AML-193 (cell line): Measurements from ENCODE around the gene CHRNE.
"Not testable (repeated sequence)": the region's sequence is repeated elsewhere in the genome, so short reads cannot be mapped to it uniquely, and the experiment has no call there.

ENCODE experiments used
- DNase-seq, 2 experiments: peaks; one replicate each; lab custom pipeline; 2025; lab: John Stamatoyannopoulos, UW

Gene CHRNE

DNA sequence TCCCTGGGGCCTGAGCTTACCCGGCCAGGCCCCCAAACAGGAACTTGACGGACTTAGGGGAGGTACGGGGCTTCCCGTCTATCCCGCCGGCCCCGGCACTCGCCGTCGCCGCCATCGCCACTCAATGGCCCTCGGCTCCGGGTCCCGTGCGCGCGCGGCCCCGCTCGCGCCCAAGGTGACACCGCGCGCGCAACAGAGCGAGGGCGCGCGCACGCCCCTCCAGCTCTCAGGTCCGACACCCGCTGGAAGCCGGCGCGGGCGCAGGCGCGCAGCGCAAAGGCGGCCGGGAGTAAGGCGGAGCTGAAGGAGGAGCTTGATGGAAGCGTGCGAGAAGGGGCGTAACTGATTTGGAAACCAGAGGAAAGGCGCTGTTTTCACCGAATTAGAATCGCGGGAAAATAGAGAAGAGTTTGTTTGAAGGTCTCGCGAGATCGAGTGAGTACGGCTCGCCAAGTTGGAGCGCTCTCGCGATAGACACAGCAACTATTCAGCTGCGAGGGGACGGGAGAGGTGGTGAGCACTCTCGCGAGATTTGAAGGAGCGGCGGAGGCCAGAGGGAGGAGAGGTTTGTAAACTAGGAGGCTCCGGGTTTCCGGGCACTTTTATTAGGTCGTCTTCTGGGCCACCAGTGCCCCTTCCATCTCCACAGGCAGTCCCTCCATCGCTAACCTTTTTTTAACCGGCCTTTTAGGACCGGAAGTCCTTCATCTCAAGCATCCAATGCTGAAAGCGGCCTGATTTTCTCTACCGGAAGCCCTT lies 37.1 kb upstream of the CHRNE start, which contains the start of the genes RNF167 and SLC25A11:
RNF167 (plus strand) TSS at position 473 of the 759 bp plus-strand sequence. CDS start 642 bp downstream, outside the sequence.
SLC25A11 (minus strand) TSS at position 251 of the 759 bp plus-strand sequence; CDS start at position 115, 136 bp downstream.
- peak; percentile 94 for DNase-seq

GRCh38 chr17:4939546-4939795 lies 36.6 kb upstream of the CHRNE start:
- DNase-seq: no peak

- no peak for DNase-seq
Measured at GRCh38 chr17:4938688-4939545, 36.0 kb upstream of the CHRNE start.

DNA sequence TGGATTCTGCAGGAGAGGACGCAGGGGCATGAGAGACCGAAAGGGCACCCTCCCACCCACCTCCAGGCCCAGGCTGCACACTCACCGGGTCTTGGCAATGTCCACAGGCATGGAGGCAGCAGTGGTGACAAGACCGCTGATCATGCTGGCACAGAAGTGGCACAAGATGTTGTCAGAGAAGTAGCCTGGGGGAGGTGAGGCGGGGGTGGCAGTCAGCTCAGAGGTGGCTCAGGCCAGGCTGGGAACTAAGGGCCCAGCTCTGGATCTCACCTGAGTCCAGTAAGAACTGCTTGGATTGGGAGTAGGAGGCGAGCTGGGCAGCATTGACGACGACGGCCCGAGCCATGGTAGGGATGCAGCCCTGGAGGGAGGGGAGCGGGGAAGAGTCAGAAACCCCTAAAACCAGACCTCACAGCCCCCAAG lies 35.2 kb upstream of the CHRNE start:
- DNase-seq: no peak

GRCh38 chr17:4937553-4937952 lies 34.7 kb upstream of the CHRNE start:
- DNase-seq: no peak

DNA sequence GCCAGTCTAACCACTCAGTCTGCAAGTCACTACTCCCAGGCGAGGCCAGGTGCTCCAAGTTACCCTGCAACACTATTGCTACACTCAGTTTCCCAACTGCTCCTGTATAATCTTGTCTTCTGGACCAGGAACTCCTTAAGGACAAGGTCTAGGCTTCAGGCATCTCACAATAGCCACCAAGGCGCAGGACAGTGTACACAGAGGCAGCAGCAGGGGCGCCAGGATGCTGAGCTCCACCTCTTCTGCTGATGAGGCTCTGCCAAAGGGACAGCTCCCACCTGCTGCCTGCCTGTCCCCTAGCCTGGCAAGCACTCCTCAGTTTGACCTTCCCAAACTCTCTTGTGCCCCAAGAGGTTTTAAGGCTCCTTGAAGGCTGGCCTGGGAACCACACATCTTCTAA lies 33.5 kb upstream of the CHRNE start:
- DNase-seq: no peak

GRCh38 chr17:4935650-4936049 lies 32.8 kb upstream of the CHRNE start:
- no peak for DNase-seq

DNA sequence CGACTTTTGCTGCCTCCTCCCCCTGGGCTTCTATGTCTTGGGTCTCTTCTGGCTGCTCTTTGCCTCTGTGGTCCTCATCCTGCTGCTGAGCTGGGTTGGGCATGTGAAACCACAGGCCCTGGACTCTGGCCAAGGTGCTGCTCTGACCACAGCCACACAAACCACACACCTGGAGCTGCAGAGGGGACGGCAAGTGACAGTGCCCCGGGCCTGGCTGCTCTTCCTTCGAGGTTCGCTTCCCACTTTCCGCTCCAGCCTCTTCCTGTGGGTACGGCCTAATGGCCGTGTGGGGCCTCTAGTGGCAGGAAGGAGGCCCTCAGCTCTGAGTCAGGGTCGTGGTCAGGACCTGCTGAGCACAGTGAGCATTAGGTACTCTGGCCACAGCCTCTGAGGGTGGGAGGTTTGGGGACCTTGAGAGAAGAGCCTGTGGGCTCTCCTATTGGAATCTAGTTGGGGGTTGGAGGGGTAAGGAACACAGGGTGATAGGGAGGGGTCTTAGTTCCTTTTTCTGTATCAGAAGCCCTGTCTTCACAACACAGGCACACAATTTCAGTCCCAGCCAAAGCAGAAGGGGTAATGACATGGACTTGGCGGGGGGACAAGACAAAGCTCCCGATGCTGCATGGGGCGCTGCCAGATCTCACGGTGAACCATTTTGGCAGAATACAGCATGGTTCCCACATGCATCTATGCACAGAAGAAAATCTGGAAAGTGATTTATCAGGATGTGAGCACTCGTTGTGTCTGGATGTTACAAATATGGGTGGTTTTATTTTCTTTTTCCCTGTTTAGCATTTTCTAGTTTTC lies 31.5 kb upstream of the CHRNE start:
- DNase-seq: peak; percentile 25 to 51

DNA sequence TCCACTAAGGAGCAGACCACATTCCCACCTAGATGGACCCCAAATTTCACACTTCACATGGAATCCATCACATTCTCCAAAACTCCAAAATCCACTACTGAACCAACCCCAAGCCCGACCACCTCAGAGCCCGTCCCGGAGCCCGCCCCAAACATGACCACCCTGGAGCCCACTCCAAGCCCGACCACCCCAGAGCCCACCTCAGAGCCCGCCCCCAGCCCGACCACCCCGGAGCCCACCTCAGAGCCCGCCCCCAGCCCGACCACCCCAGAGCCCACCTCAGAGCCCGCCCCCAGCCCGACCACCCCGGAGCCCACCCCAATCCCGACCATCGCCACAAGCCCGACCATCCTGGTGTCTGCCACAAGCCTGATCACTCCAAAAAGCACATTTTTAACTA lies 30.7 kb upstream of the CHRNE start:
- DNase-seq: no peak

GRCh38 chr17:4932756-4933155 lies 29.9 kb upstream of the CHRNE start:
- no peak for DNase-seq

- DNase-seq: no peak
Measured at GRCh38 chr17:4931963-4932362, 29.1 kb upstream of the CHRNE start, which contains the start of gene GP1BA. GP1BA (plus strand) TSS chr17:4932277; CDS start chr17:4932605, 328 bp downstream.

DNA sequence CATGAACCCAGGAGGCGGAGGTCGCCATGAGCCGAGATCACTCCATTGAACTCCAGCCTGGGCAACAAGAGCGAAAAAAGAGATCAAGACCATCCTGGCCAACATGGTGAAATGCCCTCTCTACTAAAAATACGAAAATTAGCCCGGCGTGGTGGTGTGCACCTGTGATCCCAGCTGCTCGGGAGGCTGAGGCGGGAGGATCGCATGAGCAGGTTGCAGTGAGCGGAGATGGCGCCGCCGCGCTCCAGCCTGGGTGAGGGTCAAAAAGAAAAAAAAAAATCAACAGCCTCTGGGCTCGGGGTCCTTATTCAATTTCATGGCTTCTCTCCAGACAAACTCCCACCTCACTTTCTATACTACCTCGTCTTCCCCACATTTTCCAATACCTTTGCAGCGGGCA lies 26.0 kb upstream of the CHRNE start:
- no peak for DNase-seq

DNA sequence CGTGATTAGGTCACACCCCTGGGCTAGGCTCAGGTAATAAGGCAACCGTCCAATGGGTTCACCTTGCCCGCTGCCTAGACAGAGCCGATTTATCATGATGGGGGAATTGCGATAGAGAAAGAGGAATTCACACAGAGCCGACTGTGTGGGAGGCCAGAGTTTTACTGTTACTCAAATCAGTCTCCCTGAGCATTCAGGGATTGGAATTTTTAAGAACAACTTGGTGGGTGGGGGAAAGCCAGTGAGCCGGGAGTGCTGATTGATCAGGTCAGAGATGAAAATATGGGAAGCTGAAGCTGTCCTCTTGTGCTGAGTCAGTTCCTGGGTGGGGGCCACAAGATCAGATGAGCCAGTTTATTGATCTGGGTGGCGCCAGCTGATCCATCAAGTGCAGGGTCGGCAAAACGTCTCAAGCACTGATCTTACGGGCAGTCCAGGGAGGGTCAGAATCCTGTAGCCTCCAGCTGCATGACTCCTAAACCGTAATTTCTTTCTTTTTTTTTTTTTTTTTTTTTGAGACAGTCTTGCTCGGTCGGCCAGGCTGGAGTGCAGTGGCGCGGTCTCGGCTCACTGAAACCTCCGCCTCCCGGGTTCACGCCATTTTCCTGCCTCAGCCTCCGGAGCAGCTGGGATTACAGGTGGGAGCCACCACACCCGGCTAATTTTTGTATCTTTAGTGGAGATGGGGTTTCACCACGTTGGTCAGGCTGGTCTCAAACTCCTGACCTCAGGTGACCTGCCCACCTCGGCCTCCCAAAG lies 23.9 kb upstream of the CHRNE start:
- DNase-seq: not testable (repeated sequence)

DNA sequence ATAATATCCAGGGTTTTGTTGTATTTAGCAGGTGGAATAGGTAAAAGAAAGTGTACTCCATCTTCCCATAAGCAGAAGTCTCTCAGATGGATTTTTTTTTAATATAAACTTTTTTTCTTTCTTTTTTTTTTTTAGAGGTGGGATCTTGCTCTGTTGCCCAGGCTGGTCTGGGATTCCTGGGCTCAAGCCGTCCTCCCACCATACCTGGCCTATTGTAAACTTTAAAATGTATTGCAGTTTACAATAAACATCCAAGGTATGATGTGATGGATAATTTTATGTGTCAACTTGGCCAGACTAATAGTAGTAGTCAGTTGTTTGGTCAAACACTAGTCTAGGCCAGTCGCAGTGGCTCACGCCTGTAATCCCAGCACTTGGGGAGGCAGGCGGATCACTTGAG lies 18.4 kb upstream of the CHRNE start:
- DNase-seq: no peak

DNA sequence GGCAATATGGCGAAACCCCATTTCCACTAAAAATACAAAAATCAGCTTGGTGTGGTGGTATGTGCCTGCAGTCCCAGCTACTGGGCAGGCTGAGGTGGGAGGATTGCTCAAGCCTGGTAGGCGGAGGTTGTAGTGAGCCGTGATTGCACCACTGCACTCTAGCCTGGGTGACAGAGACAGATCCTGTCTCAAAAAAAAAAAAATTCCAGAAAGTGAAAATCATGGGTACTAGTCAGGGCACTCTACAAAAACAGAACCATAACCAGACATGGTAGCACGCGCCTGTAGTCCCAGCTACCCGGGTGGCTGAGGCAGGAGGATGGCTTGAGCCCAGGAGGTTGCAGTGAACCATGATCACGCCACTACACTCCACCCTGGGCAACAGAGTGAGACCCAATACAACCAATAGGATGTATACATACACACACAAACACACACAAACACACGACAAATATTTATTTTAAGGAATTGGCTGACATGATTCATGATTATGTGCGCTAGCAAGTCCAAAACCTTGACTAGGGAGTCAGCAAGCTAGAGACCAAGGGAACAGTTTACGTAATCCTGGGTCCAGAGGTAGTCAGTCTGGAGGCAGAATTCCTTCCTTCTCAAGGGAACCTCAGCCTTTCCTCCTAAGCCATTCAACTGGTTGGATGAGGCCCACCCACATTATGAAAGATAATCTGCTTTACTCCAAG lies 17.6 kb upstream of the CHRNE start:
- peak; percentile 40 for DNase-seq

DNA sequence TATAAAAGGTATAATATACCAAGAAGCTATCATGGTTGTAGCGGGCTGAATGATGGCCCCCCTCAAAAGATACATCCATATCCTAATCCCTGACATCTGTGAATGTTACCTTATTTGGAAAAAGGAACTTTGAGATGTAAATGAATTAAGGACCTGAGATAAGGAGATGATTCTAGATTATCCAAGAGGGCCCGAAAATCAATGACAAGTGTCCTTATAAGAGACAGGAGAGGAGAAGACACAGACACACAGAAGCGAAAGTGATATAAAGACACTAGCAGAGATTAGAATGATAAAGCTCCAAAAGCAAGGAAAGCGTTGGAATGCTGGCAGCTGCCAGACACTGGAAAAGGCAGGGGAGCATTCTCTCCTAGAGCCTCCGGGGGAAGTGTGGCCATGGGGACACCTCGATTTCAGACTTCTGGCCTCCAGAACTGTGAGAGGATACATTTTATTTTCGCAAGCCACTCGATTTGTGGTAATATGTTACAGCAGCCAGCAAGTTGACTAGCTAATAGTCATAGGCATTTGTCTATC lies 16.7 kb upstream of the CHRNE start:
- DNase-seq: no peak

DNA sequence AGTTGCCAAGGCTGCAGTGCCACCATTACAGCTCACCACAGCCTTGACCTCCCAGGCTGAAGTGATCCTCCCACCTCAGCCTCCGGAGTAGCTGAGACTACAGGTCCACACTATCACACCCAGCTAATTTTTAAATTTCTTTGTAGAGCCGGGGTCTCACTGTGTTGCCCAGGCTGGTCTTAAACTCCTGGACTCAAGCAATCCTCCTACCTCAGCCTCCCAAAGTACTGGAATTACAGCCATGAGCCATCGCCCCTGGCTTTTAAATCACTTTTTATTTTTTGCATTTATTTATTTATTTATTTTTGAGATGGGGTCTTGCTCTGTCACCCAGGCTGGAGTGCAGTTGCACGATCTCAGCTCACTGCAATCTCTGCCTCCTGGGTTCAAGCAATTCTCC lies 11.7 kb upstream of the CHRNE start:
- not testable (repeated sequence) for DNase-seq

GRCh38 chr17:4913994-4914393 lies 11.1 kb upstream of the CHRNE start:
- no peak for DNase-seq

GRCh38 chr17:4908711-4909496 lies 6.0 kb upstream of the CHRNE start:
- DNase-seq: peak; percentile 56 to 77

GRCh38 chr17:4908301-4908700 lies 5.4 kb upstream of the CHRNE start:
- DNase-seq: no peak
